ENCODE measurements around the gene OR2B2.
"Not testable (repeated sequence)": the region's sequence is repeated elsewhere in the genome, so short reads cannot be mapped to it uniquely, and the experiment has no call there.

The OR2B2 gene

DNA sequence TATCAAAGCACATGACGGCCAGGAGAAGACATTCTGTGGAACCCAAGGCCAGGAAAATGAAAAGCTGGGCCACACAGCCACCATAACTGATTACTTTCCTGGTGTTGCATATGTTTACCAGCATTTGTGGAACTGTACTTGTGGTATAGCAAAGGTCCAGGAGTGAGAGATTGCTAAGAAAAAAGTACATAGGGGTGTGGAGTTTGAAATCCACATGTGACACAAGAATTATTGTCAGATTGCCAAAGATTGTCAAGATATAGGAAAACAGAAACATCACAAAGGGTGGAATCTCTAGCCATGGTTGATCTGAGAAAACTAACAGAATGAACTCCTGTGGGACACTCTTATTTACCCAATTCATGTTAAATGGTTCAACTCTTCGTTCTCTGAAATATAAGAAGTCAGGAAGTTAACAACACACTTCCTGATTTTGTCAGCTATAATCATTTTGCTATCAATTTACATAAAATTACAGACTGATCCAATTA lies at the start of gene OR2B2:
Gene OR2B2, minus strand, starts transcription at position 441 of the 491 bp plus-strand sequence. Its CDS starts 77 bp downstream, at position 364.
- no peak for DNase-seq

DNA sequence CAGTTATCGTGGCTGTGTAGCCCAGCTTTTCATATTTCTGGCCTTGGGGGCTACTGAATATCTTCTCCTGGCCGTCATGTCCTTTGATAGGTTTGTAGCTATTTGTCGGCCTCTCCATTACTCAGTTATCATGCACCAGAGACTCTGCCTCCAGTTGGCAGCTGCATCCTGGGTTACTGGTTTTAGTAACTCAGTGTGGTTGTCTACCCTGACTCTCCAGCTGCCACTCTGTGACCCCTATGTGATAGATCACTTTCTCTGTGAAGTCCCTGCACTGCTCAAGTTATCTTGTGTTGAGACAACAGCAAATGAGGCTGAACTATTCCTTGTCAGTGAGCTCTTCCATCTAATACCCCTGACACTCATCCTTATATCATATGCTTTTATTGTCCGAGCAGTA lies 45.3 kb upstream of the OR2B2 start:
- no peak for DNase-seq

DNA sequence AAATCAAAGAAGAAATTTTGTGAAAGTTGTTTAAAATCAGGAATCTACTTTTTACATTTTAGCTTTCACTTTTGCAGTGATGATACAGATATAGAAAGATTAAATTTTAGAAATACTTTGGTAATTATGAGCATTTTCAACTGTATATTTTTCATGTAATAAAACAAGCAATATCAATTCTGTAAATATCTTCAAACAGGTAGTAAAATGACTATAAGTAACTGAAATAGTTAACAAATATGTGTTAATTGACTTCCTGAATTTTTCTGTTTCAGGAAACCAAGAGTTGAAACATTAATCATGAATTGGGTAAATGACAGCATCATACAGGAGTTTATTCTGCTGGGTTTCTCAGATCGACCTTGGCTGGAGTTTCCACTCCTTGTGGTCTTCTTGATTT lies 44.7 kb upstream of the OR2B2 start, which contains the start of gene OR2B6:
Gene OR2B6, plus strand, starts transcription at position 301 of the 400 bp plus-strand sequence. Its CDS starts 0 bp downstream, at position 301.
- DNase-seq = no peak

DNA sequence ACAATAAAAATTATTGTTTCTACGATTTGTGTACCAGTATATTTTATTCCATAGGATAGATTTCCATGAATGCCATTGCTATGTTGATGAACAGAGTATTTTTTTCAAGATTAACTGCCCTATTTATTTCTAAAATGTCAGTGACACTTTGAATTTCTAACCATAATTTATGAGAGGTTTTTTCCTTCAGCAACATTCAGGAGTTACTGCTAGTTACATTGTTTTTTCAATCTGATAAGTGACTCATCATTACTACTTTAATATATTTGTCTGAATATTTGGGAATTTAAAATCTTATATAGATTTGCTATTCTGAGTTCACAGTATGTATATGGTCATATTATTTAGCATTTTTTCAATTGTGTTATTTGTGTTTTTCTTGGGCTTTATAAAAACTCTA lies 38.8 kb upstream of the OR2B2 start:
- no peak for DNase-seq

DNA sequence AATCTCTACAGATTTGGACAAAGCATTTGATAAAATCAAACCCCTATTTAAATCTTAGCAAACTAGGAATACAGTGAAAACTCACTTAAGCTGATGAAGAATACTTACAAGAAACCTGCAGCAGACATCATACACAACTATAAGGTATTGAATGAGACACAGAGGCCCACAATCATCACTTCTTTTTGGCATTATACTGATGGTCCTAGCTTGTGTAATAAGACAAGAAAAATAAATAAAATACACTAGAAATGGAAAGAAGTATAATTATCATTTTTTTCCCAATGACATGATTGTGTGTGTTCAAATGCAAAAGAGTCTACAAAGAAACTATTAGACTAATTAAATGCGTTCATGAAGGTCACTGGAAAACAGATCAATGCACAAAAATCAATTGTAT lies 36.0 kb upstream of the OR2B2 start:
- DNase-seq = no peak

DNA sequence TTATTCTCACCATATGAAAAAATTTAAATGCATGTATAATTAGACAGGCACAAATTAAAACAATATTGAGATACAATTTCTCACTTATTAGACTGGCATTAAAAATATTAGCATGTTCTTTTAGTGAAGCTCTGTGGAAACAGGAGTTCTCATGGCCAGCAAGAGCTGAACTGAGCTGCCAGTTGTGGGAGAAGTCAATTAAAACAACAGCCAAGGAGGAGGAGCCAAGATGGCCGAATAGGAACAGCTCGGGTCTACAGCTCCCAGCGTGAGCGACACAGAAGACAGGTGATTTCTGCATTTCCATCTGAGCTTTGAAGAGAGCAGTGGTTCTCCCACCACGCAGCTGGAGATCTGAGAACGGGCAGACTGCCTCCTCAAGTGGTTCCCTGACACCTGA lies 30.9 kb upstream of the OR2B2 start:
- not testable (repeated sequence) for DNase-seq

DNA sequence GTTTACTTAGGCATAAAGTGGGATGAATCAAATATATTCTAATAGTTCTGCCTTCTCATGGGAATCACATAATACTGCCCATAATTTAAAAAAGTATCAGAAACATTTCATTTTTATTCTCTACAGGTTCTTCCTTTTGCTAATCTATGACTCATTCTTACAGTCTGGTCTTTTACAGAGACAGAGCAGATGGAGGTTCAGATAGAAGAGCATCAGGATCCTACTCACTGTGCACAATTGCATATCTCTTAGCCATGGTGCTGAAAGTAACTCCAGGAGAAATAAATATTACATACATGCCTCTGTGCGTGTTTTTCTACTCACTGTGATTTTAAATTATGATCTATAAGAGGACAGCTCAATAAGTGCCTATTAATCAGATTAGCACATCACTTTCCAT lies 28.6 kb upstream of the OR2B2 start:
- no peak for DNase-seq

DNA sequence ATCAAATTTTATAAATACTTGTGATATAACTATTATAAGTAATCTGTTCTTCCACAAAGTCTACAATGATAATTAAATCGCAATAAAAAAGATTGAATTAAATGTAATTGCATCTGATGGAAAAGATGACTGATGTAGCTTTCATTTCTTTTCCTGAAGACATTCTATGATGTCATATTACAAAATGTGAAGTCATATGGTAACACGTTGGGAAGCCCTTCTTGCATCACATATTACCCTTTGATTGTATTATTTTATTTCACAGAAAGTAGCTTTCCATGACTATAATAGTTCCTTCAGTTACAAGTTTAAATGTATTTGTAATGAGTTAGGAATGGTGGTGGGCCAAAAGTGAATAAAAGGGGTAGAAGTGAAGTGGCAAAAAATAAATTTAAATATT lies 19.0 kb upstream of the OR2B2 start:
- no peak for DNase-seq

DNA sequence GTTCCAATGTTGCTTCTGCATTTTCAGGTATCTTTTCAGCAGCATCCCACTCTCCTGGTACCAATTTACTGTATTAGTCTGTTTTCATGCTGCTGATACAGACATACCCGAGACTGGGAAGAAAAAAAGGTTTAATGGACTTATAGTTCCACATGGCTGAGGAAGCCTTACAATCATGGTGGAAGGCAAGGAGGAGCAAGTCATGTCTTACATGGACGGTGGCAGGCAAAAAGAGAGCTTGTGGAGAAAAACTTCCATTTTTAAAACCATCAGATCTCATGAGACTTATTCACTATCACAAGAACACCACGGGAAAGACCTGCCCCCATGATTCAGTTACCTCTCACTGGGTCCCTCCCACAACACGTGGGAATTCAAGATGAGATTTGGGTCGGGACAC lies 17.7 kb upstream of the OR2B2 start:
- not testable (repeated sequence) for DNase-seq

DNA sequence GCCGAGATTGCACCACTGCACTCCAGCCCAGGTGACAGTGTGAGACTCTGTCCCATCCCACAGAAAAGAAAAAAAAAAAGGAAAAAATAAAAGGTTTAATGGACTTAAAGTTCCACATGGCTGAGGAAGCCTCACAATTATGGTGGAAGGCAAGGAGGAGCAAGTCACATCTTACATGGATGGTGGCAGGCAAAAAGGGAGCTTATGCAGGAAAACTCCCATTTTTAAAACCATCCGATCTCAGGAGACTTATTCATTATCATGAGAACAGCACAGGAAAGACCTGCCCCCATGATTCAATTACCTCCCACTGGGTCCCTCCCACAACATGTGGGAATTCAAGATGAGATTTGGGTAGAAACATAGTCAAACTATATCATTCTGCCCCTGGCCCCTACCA lies 15.8 kb upstream of the OR2B2 start:
- not testable (repeated sequence) for DNase-seq

DNA sequence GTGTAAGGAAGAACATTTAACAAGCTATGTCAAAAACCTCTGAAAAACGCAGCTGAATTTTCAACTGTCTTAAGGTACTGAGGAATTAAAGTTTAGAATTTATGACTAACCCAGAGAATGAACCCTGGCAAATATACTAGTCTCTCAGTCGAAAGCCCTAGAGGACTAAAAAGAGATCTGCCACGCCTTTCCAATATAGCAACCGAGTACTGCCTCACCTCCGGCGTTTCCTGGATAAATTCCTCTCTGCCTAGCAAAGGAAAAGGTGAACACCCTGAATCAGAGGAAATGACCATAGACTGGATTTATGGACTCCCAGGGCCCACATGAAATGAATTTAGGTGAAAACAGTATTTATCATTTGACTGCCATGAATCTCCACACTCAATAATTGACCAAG lies 12.0 kb upstream of the OR2B2 start:
- no peak for DNase-seq

DNA sequence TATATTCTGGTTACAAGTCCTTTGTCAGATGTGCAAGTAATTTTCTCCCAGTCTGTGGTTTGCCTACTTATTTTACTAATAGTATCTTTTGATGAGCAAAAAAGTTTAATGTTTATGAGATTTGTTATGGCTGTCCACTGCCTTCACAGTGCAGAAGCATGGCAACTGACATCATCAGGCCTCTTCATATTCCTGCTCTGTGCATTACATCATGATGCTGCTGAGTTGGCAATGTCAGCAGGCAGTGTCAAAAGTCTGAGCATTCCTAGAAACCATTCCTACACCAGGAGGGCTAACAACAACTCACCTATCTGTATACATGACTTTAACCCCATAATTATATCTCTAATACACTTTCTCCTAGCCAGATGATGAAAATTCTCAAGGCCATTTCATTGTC lies 10.8 kb upstream of the OR2B2 start:
- DNase-seq = no peak

DNA sequence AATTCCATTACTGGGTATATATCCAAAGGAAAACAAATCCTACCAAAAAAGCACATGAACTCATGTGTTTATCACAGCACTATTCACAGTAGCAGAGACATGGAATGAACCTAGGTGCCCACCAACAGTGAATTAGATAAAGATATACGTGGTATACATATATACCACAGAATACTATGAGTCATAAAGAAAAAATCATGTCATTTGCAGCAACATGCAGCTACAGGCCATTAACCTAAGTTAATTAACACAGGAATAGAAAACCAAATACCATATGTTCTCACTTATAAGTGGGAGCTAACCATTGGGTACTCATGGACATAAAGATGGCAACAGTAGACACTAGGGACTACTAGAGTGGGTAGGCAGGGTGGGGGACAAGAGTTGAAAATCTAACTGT lies 4.2 kb downstream of the OR2B2 start:
- no peak for DNase-seq

DNA sequence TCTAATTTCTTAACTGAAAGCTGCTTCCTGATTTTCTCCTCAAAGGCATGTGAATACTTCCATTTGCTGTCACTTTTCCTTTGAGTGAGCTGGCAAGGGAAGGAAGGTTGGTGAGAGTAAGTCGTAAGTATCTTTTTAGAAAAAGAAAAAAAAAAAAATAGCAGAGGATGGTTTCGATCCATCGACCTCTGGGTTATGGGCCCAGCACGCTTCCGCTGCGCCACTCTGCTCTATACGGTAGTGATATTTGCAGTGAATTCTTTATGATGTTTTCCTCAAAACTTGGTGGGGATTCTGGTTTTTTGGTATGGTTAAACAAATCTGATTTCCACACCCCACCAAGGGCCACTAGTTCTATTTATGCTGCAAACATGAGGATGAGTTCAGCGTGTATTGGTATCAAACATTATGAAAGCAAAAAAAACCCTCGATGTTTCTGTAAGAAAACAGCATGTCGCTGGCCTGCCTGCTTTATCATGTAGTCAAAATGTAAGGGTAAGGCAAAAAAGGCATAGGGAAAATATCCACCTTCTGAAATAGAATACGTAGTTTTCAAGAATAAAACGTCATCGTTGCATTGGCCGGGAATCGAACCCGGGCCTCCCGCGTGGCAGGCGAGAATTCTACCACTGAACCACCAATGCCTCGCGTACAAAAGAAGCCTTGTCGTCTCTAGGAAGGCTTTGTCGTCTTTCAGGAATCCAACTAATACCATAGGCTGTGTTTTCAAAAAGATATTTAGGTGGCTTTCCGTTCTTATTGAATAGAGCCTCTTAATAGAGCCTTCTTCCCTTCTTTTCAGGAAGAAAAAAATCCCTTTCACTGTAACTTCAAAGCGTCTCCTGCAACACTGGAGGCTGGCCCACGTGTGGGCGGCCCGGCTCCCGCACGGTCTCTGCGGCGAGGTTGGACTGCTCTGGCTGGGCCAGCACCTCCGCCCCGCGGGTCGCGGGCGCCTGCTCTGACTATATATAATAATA lies 9.6 kb downstream of the OR2B2 start:
- DNase-seq = peak; percentile 17

DNA sequence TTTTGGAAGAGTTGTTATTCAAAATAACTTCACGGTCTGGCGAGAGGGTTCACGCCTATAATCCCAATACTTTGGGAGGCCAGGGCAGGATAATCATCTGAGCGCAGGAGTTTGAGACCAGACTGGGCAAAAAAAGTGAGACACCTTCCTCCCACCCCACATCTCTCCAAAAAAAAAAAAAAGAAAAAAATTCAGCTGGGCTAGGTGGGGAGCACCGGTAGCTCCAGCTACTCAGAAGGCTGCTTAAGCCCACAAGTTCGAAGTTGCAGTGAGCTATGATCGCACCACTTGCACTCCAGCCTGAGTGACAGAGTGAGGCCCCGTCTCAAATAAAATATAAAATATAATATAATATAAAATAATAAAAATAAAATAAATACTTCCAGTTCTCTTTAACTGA lies 10.4 kb downstream of the OR2B2 start:
- no peak for DNase-seq

DNA sequence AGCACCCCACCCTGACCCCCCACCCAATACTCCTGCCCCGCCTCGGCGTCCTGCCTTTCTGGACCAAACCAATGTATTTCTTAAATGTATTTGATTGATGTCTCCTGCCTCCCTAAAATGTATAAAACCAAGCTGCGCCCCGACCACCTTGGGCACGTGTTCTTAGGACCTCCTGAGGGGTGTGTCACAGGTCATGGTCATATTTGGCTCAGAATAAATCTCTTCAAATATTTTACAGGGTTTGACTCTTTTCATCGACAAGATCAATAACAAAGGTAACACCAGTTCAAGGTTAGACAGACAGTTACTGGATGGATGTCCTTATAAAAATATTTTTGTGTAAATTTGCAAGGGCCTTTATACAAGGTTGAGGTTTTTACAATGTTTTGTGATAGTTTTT lies 12.0 kb downstream of the OR2B2 start:
- not testable (repeated sequence) for DNase-seq

DNA sequence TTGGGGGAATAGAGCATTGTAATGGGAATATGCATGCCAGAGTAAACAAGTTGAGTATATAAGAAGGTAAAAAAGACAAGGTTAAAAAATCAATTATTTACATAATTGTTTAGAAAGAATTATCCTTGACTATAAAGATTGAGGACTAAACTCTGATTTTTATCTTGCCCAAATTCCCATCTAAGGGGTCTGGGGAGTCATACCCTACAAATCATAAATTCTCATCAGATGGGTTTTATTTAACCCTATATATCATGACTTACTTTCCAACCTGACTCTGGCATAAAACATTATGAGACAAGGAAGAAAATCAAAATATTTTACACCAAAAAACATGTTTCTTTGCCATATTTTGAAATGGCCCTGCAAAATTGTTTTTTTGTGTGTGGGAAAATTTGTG lies 12.7 kb downstream of the OR2B2 start:
- no peak for DNase-seq

DNA sequence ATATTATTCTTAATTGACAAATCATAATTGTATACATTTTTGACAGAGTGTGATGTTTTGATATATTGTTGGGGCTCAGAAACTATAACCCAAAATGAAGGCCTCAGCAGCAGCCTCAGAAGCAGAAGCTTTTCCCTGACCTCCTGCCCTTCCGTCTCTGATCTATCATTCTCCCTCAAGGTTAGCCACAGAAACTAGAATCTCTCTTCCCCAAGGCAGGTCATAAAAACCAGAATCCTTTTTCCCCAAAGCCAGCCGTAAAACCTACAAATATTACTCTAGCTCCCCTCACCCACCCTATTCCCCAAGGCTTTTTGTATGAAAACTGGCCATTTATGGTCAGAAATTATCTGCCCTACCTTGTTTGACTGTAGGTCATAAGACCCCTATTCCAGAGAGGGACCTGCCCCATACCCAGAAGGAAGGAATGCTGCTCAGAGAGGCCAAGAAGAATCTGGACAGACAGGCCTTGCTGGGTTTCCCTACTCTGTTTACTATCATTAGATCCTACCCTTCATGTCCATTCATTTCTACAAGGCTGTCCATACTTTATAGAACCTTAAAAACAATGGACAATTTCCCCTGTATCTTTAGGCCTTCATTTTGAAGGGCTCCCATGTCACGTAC lies 14.5 kb downstream of the OR2B2 start:
- DNase-seq = no peak

DNA sequence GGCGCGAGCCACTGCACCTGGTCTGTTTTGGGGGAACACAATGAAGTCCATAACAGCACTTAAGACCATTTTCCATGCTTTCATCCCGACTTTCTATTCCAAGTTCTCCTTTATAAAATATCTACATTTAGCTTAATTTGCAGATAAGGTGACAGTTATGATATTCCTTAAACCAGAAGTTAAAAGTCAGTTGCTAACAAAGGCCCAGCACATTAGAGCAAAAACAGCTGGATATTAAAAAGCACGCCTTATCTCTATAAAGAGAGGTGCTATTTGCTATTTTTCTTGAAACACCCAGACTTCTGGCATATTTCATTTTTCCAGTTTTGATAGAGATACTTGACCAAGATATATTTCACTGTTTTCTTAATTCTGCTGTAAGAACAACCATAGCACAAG lies 15.8 kb downstream of the OR2B2 start:
- no peak for DNase-seq

DNA sequence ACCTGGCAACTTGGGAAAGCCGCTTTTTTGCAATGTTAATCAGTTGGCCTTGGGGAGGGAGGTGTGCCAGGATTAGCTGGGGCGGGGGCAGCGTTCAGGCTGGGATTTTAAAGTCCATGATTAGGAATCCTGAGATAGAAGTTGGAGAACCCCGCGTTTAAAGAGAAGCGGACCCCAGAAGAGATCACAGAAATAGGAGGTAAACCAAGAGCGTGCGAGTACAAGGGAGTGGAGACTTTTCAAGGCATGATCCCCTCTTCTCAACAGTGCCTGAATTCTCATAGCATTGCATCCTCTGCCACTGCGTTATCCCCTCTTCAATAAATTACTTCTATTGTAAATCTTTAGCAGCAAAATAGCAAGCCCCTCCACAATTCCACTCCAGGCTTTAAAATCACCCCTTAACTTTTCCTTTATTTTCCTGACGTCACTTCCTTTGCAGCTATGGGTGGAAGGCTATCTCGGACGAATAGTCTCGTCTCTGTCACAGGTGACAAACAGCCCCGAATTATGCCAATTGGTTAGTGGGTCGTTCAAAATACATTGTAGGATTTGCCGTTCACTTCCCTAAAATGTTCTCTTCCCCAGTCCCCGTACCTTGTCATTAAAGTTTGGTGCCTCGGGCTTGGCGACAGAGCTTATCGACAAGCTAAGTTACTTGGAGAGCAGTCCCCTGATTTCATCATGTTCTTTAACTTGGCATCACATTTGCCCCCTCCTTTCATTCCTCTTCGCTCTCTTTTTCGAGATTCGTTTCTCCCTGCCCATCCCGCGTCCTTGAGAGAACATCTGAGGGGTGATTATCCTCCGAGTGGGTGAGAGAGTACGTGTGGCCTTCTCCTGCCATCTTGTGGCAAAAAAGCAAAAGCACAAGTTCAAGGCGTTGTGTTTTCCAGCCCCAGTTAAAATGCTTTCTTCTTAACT lies 17.1 kb downstream of the OR2B2 start:
- DNase-seq = peak; percentile 40

DNA sequence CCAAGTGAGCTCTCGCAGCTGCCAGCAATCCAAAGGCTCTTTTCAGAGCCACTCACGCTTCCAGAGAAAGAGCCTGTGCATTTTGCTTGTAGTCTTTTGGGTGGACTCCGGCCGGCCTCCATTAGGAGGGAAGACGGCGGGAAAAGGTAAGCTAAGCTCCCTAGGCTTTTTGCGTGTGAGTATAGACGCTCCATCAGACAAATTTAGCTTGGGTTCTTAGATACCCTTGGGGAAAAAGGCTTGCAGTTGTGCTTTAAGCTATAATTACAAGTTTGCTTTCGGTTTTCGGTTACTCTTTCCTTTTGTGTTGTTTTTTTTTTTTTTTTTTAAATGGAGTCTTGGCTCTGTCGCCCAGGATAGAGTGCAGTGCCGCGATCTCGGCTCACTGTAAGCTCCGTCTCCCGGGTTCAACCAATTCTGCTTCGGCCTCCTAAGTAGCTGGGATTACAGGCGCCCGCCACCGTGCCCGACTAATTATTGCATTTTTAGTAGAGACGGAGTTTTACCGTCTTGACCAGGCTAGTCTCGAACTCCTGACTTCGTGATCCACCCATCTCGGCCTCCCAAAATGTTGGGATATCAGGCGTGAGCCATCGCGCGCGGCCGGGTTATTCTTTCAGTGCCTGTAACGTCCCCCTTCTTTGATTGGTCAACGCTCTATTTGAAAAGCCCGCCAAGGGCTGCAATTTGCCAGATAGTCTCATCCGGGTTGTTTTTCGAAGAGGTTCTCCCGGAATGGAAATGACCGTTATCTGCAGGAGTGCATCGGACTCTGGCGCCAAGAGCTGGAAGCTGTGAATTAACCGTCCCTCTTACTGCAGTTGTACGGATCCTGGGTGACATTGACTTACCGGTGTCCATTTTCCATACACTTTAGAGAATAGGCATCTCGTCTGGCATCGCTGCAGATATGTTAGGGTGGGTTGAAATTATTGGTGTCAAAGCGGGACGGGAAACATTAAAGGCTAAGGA lies 18.1 kb downstream of the OR2B2 start:
- DNase-seq = peak; percentile 71

Data from DMS79 (cell line).